ENCODE data around the gene ATG14.

The ATG14 gene

GRCh38 chr14:55336691-55337090 is 74.9 kb downstream of the ATG14 start:
- no peaks in the 10 kb centered on the region for H3K27me3 ChIP-seq (ENCODE audit: control insufficient read depth, insufficient read depth, low read length)
- H3K27ac ChIP-seq: no peak overlapping the region
- no peak overlapping the region for H3K4me3 ChIP-seq (ENCODE audit: low read depth, low read length)
- H3K36me3 ChIP-seq (ENCODE audit: control insufficient read depth, insufficient read depth, low read length): no peaks in the 10 kb centered on the region
- H3K9ac ChIP-seq: no peak overlapping the region
- TF ChIP-seq, protein P1, sequence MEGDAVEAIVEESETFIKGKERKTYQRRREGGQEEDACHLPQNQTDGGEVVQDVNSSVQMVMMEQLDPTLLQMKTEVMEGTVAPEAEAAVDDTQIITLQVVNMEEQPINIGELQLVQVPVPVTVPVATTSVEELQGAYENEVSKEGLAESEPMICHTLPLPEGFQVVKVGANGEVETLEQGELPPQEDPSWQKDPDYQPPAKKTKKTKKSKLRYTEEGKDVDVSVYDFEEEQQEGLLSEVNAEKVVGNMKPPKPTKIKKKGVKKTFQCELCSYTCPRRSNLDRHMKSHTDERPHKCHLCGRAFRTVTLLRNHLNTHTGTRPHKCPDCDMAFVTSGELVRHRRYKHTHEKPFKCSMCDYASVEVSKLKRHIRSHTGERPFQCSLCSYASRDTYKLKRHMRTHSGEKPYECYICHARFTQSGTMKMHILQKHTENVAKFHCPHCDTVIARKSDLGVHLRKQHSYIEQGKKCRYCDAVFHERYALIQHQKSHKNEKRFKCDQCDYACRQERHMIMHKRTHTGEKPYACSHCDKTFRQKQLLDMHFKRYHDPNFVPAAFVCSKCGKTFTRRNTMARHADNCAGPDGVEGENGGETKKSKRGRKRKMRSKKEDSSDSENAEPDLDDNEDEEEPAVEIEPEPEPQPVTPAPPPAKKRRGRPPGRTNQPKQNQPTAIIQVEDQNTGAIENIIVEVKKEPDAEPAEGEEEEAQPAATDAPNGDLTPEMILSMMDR (IDR thresholded peaks at IDR 0.05): no peak
- peaks cover 5% of the 10 kb centered on the region for H3K4me1 ChIP-seq
- no peak overlapping the region for H2AFZ ChIP-seq
- peaks cover 10% of the 10 kb centered on the region for H3K79me2 ChIP-seq
- no peak overlapping the region for H3K4me2 ChIP-seq (ENCODE audit: low read length)
- no peaks in the 10 kb centered on the region for H3K9me3 ChIP-seq (ENCODE audit: control insufficient read depth, low read length)

- H3K9ac ChIP-seq: no peak overlapping the region
- peaks cover 10% of the 10 kb centered on the region for H3K79me2 ChIP-seq
- H3K4me2 ChIP-seq (ENCODE audit: low read length): no peak overlapping the region
- no peaks in the 10 kb centered on the region for H3K27me3 ChIP-seq (ENCODE audit: control insufficient read depth, insufficient read depth, low read length)
- H3K27ac ChIP-seq: no peak overlapping the region
- no peaks in the 10 kb centered on the region for H3K36me3 ChIP-seq (ENCODE audit: control insufficient read depth, insufficient read depth, low read length)
- H3K4me1 ChIP-seq: peaks cover 5% of the 10 kb centered on the region
- H3K4me3 ChIP-seq (ENCODE audit: low read depth, low read length): no peak overlapping the region
- H3K9me3 ChIP-seq (ENCODE audit: control insufficient read depth, low read length): no peaks in the 10 kb centered on the region
- TF ChIP-seq, protein P1 (IDR thresholded peaks at IDR 0.05): no peak
- no peak overlapping the region for H2AFZ ChIP-seq
Observed at GRCh38 chr14:55336162-55336561, 75.5 kb downstream of the ATG14 start.

DNA sequence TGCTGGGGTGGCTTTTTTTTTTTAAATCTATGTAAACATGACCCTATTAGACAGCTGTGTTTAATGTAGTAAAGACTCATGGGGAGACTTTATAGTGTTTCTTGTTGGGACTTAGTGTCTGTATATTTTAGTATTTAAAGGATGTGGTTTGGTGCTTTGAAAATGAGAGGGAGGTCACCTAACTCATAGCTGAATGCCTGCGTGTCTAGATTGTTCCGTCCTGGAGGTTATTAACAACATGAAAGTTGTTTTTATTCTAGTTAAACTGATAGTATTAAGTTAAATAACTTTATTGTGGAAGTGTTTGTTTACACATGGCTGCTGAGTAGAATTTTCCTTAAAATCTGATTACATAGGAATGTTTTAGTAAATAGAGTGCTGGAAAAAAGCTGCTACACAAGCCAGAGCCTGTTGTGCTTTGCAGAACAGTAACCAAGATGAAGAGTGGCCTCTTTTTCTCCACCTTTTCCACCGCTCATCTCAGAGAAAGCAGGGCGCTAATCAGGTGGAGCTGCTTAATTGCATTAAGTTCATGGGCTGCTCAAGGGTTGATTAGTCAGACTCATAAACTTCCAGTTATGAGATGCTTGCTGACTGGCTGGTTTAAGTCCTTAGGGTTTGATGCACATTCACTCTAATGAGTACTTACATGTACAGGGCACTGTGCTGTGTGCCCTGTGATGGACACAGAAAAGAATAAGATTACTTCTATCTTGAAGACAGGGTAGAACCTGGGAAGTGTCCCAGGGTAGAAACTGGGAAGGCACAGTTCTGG is 77.7 kb downstream of the ATG14 start:
- no peak overlapping the region for H3K4me2 ChIP-seq (ENCODE audit: low read length)

DNA sequence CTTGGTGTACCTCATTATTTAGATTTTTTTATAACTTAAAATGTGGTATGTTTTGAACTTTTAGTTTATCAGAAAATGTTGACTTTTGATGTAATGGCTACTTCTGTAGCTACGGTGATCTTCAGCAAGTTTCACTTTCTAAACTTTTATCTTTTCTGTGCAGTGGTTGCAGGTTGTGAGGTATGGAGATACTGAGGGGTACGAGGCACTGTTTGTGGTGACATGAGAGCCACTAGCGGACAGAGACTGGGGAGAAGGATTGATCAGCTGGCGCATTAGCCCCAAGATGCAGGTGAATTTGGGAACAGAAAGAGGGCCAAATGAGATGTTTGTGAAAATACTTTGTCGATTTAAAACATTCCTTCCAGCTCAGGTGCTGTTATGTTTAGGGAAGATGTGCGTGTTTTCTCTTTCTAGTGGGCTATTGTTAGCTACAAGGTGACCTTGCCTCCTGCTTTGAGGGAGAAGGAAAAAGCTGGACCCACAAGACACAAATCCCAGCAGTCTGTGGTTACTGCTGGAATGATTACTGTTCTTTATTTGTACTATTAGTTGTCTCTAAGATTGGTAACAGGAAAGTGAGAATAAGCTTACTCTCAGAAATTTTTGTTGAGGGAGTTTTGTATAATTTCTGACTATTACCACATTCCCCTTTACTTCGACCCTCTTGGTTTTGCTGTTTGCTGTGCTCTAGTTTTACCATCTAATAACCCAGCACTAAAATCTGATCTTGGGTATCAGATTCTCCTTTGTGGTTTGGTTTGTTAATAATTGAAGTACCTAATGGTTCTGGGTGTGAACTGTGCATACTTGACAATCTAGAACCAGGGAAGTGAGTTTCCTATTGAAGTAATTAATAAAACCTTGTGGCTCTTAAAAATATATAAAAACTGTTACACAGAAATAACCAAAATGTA is 78.7 kb downstream of the ATG14 start:
- H2AFZ ChIP-seq: no peak overlapping the region
- no peak overlapping the region for H3K27ac ChIP-seq
- TF ChIP-seq, protein P1 (IDR thresholded peaks at IDR 0.05): no peak
- H3K79me2 ChIP-seq: peaks cover 4% of the 10 kb centered on the region
- no peaks in the 10 kb centered on the region for H3K36me3 ChIP-seq (ENCODE audit: control insufficient read depth, insufficient read depth, low read length)
- H3K9me3 ChIP-seq (ENCODE audit: control insufficient read depth, low read length): no peaks in the 10 kb centered on the region
- H3K27me3 ChIP-seq (ENCODE audit: control insufficient read depth, insufficient read depth, low read length): no peaks in the 10 kb centered on the region
- H3K4me3 ChIP-seq (ENCODE audit: low read depth, low read length): no peak overlapping the region
- H3K4me1 ChIP-seq: peaks cover 6% of the 10 kb centered on the region
- H3K4me2 ChIP-seq (ENCODE audit: low read length): no peak overlapping the region
- H3K9ac ChIP-seq: no peak overlapping the region

More for the DNA sequence above, 77.7 kb downstream of the ATG14 start:
- H3K4me3 ChIP-seq (ENCODE audit: low read depth, low read length): no peak overlapping the region
- TF ChIP-seq, protein P1 (IDR thresholded peaks at IDR 0.05): no peak
- no peaks in the 10 kb centered on the region for H3K36me3 ChIP-seq (ENCODE audit: control insufficient read depth, insufficient read depth, low read length)
- H3K27me3 ChIP-seq (ENCODE audit: control insufficient read depth, insufficient read depth, low read length): no peaks in the 10 kb centered on the region
- H3K9ac ChIP-seq: no peak overlapping the region
- H2AFZ ChIP-seq: no peak overlapping the region
- peaks cover 3% of the 10 kb centered on the region for H3K4me1 ChIP-seq
- H3K27ac ChIP-seq: no peak overlapping the region
- H3K9me3 ChIP-seq (ENCODE audit: control insufficient read depth, low read length): no peaks in the 10 kb centered on the region
- H3K79me2 ChIP-seq: peaks cover 10% of the 10 kb centered on the region
